AG04449 (cell line): ENCODE results near the gene KRT13.

Source experiments
- CTCF ChIA-PET: fragments of 350-600 bp; formaldehyde crosslinking; extraction: SDS; loops from one replicate; lab custom pipeline; 2021; ENCODE audit warnings: antibody characterized with exemption; lab: Yijun Ruan, JAX
- POLR2A ChIA-PET: fragments of 400-600, 350-600 bp; formaldehyde crosslinking; extraction: SDS; loops from one replicate; lab custom pipeline; 2020; ENCODE audit warnings: antibody characterized with exemption, inconsistent platforms; lab: Yijun Ruan, JAX
- DNase-seq: peaks from one replicate; pipeline ENCODE4 v3.0.0-alpha.2; 2010; ENCODE audit warnings: low read depth, low spot score
- H3K4me3 ChIP-seq: 2 replicates; pipeline ENCODE4 v1.5.1; 2011; ENCODE audit warnings: low read depth, mild to moderate bottlenecking, control low read depth, low read length
- TF ChIP-seq, protein P1 (sequence below): IDR thresholded peaks from one replicate; pipeline ENCODE4 v1.5.1; 2011; ENCODE audit warnings: mild to moderate bottlenecking, moderate library complexity, low read length, control low read depth, inconsistent platforms; ENCODE audit not compliant: insufficient read depth; ENCODE audit errors: missing control alignments

The KRT13 gene

DNA sequence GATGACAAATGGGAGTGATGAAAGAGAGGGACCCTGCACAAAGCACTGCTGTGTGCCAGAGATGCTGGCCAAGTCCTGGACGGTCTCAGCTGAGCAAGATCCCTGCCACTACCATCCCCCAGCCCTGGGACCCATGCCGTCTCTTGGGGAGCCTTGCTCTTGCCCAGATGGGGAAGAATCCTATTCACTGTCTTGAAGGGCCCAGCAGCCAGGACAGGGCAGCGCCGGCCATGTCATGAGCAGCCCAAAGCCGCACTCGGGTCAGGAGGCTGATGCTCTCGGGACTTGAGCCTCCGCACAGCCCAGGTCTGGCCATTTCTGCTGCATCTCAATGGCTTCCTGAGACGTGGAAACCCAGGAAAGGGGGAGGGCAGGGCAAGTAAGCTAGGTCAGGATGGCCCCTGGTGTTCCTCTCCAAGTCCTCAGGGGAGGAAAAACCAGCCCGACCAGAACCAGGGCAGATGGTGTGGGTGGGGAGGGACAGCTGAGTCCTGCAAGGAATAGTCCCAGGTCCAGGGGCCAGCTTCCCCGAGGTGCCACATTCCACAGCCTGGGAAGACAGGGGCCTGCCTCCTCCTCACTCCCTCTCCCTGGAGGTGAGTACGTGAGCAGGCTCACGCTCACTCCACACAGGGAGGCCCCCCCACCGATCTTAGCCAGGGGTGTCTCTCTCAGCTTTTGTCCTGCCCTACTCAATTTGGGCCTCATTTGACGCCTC, 30.5 kb upstream of the KRT13 start:
- POLR2A ChIA-PET: no interaction called here
- no peak for DNase-seq
- CTCF ChIA-PET: interaction anchor here (0.8 to 3.4 kb wide), 6 partner anchors 13 to 130 kb away, joined by 3 to 28 read pairs (median 4); no protein-coding TSS in a partner anchor

DNA sequence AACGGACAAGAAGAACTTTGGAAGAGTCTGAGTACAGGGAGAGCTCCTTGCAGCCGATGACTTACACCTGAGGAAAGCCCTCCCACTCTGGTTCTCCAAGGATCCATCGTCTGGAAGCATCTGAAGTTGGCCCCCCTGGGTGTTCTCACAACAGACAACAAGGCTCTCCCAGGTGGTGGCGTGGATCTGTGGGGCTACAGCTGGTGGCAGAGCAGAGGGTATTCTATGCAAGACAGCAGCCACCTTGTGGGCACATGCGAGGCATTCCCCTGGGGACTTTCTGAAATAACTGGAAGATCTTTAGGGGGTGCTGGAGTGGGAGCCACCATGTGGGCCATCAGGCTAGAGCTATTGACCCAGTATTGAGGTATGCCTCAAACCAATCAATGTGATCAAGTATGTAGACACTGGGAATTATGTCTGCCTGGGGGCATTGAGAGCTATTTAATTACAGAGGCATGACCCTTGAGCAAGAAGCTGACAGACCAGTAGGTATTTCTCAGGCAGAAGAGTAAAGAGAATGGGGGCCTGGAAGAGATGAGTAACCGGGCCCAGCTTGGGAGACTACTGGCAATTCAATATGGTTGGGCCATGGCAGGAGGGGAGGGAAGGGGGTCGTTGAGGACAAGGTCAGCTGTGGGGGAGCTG, 29.6 kb upstream of the KRT13 start:
- no peak overlapping the region for H3K4me3 ChIP-seq
- ChIA-PET CTCF (interaction anchor here (0.7 to 3.4 kb wide), 5 partner anchors 14 to 583 kb away, joined by 3 to 28 read pairs (median 6); no protein-coding TSS in a partner anchor), POLR2A (no interaction called here)
- no peak for DNase-seq
- TF ChIP-seq, protein P1, sequence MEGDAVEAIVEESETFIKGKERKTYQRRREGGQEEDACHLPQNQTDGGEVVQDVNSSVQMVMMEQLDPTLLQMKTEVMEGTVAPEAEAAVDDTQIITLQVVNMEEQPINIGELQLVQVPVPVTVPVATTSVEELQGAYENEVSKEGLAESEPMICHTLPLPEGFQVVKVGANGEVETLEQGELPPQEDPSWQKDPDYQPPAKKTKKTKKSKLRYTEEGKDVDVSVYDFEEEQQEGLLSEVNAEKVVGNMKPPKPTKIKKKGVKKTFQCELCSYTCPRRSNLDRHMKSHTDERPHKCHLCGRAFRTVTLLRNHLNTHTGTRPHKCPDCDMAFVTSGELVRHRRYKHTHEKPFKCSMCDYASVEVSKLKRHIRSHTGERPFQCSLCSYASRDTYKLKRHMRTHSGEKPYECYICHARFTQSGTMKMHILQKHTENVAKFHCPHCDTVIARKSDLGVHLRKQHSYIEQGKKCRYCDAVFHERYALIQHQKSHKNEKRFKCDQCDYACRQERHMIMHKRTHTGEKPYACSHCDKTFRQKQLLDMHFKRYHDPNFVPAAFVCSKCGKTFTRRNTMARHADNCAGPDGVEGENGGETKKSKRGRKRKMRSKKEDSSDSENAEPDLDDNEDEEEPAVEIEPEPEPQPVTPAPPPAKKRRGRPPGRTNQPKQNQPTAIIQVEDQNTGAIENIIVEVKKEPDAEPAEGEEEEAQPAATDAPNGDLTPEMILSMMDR: no peak

More for the DNA sequence above, 30.5 kb upstream of the KRT13 start:
- H3K4me3 ChIP-seq: no peak overlapping the region
- TF ChIP-seq, protein P1: no peak

DNA sequence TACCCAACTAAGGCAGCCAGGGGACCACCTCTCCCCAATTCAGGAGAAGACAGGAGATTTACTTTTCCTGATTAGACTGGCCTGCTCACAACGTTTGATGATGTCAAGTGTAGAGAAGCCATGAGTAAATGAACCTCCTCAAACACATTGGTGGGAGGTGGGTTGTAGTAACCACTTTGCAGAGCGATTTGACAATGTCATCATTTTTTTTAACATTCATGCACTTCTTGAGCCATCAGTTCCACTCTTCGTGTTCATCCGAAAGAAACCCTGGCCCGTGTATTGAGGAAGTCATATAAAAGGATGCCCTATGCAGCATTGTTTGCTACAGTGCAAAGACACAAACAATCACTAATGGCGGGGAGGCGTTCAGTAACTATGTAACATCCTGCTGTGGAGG, 28.2 kb upstream of the KRT13 start:
- POLR2A ChIA-PET: no interaction called here
- TF ChIP-seq, protein P1: no peak
- no peak for DNase-seq
- CTCF ChIA-PET: interaction anchor here (1.6 kb wide), 1 partner anchor 15 kb away, joined by 19 read pairs; no protein-coding TSS in a partner anchor
- no peak overlapping the region for H3K4me3 ChIP-seq

DNA sequence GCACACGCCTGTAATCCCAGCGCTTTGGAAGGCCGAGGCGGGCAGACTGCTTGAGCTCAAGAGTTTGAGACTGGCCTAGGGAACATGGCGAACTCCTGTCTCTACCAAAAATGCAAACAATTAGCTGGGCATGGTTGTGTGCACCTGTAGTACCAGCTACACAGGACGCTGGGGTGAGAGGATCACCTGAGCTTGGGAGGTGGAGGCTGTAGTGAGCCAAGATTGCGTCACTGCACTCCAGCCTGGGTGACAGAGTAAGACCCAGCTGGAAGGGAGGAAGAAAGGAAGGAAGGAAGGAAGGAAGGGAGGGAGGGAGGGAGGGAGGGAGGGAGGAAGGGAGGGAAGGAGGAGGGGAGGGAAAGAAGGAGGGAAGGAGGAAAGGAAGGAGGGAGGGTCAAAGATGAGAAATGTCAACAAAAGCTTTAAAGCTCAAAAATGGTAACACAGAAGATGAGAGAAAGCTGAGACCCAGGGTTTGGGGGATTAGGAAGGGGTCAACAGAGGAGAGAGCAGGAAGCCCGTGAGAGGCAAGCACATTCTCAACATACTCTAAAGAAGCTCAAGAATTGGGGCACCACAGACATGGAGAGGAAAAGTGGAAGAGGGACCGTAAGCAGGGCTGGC, 27.6 kb upstream of the KRT13 start:
- H3K4me3 ChIP-seq: no peak overlapping the region
- TF ChIP-seq, protein P1: no peak
- ChIA-PET POLR2A (no interaction called here), CTCF (interaction anchor here (1.3 to 1.6 kb wide), 3 partner anchors 12 to 116 kb away, joined by 5 to 19 read pairs (median 5); no protein-coding TSS in a partner anchor)
- no peak for DNase-seq

DNA sequence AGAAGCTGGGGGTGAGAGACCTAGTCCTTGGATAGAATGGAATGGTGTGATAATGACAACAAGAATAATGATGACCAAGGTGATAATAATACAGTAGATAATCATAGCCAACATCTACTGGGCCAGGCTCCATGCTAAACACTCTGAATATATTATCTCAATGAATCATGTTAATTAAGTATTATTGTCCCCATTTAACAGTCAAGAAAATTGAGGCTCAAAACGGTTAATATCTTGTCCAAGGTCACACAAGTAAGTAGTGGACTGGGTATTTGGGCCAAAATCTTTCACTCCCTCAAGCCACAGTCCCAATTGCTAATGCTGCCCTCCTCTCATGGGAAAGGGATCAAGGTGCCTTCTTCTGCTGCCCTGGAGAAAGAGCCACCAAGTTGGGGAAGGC, 26.6 kb upstream of the KRT13 start:
- no peak for DNase-seq
- TF ChIP-seq, protein P1: no peak
- H3K4me3 ChIP-seq: no peak overlapping the region
- ChIA-PET CTCF (interaction anchor here (1.2 to 1.6 kb wide), 4 partner anchors 11 to 209 kb away, joined by 3 to 19 read pairs (median 5); no protein-coding TSS in a partner anchor), POLR2A (no interaction called here)
